ENCODE data around the gene ANKS3.
A peak's percentile ranks its signal among the peaks of the same experiment; 100 is the strongest.
"Not testable (repeated sequence)": the region's sequence is repeated elsewhere in the genome, so short reads cannot be mapped to it uniquely, and the experiment has no call there.

Gene ANKS3

DNA sequence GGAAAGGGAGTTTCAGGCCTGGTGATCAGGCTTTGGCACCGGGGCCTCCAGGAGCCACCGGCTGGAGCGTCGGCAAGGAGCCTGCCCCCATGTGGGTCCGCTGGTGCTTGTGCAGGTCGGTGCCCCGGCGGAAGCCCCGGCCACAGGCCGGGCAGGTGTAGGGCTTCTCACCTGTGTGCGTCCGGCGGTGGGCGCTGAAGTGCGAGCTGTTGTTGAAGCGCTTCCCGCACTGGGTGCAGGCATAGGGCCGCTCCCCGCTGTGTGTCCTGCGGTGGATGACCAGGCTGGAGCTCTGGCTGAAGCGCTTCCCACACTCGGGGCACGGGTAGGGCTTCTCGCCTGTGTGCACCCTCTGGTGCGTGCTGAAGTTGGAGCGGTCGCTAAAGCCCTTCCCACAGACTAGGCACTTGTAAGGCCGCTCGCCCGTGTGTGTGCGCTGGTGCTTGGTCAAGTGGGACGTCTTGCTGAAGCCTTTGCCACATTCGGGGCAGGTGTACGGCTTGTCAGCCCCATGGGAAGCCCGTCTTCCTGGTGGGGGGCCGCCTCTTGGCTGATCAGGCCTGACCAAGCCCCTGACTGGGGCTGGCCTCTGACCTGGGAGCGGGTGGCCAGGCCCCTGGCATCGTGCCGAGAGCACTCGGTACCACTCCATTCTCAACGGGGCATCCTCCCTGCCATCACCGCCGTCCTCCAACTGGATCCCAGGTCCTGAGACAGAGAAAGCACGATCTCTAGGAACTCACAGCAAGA, 18.5 kb upstream of the ANKS3 start:
- no peak for DNase-seq

DNA sequence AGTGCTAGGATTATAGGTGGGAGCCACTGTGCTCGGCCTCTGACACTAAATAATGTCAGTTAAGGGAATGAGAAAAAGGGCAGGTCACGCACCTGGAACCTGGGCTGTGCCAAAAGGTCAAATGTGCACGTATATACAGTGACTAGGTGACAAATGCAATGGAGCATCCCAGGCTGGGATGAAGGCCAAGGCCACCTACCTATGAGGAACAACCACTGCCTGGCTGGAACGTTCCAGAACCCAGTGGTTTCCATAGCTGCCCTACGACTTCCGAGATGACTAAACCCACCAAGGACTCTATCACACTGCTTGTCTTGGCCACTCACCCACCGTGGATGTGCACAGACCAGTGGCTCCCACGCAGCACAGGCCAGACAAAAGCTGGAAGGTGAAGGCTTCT, 16.8 kb upstream of the ANKS3 start:
- no peak for DNase-seq

DNA sequence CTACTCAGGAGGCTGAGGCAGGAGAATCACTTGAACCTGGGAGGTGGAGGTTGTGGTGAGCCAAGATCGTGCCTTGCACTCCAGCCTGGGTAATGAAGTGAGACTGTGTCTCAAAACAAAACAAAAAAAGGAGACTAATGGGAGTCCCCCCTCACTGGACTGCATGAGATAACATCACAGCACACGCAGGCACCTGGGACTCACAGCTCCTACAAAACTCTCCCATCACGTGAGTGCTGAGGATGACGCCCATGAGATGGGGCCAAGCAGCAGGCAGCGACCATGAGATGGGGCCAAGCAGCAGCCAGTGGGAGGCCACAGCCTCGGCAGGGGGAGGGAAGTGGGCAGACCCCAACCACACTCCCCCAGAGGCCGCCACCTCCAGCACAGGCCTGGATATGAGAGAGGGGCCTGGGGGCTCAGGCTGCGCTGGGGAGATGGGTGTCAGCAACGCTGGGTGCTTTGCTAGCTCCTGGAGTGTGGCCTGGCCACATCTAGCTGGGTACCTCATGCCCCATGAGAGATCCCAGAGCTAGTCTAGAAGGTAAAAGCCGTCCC, 15.7 kb upstream of the ANKS3 start:
- DNase-seq = no peak

DNA sequence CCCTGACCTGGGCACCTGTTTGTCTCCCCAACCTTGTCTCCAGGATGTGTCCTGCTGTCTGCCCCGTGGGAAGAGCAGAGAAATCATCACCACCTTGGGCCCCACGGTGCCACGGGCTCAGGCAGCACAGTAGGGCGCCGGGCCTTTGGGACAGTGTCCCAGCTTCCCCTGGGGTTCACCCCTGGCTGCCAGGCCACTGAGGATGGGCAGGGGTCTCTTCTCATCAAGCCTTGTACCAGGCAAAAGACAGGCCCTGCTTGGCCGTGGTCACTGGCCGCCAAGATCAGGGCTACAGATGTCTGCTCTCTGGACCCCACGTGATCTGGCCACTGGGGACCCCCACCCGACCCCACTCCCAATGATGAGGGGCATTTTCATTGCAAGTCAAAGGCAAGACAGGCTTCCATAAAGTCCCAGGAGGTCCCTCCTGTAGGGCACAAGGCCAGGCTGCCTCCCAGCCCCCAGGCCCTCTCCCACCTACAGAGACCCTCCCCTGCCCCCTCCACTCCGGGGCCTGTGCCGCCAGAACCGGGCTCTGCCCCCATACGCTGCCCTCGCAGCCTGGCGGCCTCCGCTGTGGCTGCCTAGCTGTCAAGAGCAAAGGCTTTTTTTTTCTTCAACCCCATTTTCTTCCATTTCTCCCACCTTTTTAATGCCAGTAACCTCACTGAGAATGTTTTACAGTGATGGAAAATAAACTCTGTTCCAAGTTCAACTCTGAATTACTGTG, 14.8 kb upstream of the ANKS3 start:
- no peak for DNase-seq

GRCh38 chr16:4747906-4748681, 14.0 kb upstream of the ANKS3 start:
- no peak for DNase-seq

DNA sequence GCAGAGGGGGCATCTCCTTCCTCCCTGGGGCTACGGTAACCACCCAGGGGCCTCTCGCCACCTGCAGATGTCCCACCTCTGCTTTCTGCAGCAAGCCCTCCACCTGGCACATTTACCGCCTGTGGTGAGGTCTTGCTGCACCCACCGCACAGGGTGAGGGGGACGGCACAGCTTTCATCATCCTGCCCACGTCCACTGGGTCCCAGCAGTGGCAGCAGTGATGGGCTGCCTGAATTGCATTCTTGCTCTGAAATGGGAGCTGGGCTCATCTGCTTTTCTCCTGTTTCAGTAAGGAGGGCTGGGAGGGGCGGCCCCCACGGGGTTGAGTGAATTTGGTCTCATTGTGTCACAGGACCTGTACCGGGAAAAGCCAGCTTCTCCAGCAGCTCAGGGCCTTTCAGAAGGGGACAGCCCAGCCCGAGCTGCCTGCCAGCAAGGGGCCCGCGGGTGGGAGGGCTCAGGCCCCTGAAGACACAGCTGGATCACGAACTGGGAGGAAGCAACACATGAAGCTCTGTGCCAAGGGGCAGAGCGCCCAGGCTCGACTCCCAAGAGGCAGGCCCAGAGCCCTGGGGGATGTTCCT, 13.0 kb upstream of the ANKS3 start:
- no peak for DNase-seq

DNA sequence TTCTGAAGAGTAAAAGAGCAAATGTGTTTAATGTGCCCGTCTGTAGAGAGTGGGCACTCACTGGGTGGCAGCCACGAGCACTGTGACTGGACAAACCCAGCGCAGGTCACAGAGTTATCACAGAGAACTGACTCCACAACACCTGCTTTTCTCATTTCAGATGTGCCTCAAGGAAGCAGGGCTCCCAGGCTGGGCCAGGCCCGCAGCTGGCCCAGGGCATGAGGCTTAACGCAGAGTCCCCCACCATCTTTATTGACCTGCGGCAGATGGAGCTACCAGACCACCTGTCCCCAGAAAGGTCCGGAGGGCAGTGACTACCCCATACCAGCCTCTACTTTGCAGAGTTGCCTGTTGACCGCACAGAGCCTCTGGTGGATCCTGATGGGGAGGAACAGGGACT, 12.1 kb upstream of the ANKS3 start:
- DNase-seq = no peak

- no peak for DNase-seq
These were observed 11.2 kb upstream of the ANKS3 start for GRCh38 chr16:4745274-4745569.

DNA sequence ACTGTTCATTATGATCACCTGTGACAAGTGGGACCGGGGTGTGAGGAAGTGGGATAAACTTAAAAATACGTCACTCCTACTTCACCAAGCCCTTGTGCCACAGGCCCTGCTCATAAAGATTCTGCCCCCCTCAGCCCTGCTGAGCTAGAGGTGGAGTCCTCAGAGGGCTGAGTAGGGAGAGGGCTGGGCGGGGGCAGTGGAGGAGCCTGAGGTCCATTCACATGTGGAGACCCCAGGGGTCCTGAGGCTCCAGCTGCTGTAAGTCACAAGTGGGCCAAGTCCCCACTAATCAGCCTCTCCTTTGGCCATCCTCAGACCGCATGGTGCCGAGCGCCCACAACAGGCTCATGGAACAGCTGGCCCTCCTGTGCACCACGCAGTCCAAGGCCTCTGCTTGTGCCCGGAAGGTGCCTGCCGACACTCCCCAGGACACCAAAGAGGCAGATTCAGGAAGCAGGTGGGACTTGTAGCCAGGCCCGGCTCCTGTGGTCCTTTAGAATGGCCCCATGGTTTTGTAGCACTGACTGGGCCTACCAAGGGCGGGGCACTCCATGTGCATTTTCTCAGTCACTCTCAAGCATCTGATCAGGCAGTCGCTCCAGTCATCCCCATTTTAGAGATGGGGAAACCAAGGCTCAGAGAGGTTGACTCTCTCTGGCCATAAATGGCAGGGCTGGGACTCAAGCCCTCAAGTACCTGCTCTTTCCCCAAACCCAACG, 10.6 kb upstream of the ANKS3 start:
- no peak for DNase-seq

GRCh38 chr16:4743226-4743878, 9.3 kb upstream of the ANKS3 start:
- peak; percentile 2 for DNase-seq

DNA sequence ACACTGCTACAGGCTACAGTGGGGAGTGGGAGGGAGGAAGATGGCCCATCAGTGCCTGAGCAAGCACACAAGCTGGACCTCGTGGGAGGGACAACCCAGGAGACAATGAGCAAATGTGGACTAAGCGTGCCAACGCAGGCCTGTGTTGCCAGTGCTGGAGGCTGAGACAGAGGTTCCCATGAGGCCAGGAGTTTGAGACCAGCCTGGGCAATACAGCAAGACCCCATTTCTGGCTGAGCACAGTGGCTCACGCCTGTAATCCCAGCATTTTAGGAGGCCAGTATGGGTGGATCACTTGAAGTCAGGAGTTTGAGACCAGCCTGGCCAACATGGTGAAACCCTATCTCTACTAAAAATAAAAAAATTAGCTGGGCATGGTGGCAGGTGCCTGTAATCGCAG, 4.3 kb upstream of the ANKS3 start:
- not testable (repeated sequence) for DNase-seq

DNA sequence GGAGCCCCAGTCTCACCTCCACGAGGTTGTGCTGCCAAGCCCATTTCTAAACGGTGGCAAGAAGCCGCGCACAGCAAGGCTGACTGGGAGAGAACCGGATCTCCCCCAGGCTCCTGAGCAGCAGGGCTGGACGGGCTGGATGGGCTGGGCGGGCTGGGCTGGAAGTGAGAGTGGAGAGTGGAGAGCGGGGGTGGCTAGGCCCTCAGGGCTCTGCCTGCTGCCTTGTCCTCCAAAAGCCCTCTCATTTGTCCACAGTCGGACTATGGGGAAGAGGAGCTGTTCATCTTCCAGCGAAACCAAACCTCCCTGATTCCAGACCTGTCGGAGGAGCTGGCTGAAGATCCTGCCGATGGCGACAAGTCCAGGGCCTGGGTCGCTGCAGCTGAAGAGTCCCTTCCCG, 3.5 kb upstream of the ANKS3 start:
- no peak for DNase-seq

DNA sequence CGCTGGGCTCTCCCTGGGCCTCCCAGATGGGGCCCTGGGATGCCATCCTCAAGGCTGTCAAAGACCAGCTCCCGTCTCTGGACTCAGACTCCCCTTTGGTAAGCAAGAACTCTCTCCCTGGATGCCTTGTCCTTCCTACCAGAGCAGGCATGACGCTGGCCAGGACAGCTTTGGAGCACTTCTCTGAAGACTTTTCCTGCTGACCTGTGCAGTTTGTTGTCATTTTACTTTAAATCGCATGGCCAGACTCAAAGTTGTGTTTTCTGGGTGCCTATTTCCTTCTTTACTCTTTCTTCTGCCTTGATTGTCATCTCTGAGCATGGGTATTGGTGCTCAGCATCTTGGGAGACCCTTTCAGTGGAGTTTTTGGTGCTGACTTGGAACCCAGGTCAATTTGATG, 2.5 kb upstream of the ANKS3 start:
- DNase-seq = no peak

DNA sequence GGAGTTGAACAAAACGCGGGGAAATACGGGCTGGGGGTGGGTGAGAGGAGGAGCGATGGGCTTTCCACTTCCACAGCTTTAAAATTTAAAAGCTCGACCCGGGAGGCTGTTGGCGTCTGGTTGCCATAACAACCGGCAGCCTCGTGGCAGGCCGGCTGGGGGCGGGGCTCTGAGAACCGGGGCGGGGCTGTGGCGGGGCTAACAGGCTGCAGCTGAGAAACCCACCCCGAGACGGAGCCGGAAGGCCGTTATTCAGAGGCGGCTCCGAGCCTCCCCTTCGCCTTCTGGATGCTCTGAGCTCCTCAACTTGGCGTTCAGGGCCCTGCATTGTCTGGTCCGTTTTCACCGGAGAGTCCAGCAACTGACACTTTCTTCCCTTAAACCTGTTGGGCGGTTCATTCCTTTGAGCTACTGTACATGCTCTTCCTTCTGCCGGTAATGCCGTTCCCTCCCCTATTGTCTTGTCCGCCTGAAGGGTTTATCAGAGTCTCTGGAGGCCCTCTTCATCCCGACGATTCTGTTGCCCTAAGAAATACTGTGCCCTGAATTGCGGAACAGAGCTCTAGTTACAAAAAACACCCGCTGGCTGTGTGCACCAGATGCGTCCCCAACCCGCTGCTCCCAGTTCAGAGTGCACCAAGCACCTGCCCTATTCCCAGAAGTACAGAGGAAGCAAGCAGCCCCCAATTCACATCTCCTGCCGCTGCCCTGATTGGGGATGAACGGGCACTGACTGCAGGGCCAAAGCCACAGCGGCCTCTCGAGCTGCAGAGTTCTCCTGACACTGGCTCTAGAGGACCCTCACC, 862 bp upstream of the ANKS3 start:
- DNase-seq = peak; percentile 65

DNA sequence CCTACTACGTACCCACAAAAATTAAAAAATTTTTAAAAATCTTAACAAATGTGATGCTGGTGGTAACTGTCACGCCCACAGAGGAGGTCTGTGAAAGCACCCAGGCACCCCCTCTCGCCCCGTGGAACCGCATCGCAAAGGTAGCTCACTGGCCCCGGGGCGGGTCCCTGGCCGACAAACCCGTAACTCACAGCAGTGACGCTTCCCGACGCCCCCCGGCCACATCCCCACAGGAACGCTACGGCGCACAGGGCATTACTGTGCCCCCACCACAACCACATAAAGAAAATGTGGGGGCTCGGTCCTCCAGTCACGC, 366 bp downstream of the ANKS3 start:
- DNase-seq = no peak

GRCh38 chr16:4733211-4733742, 794 bp downstream of the ANKS3 start:
- DNase-seq = no peak

- DNase-seq = no peak
These were observed 4.2 kb downstream of the ANKS3 start for GRCh38 chr16:4729876-4730275.

- DNase-seq = no peak
These were observed 5.4 kb downstream of the ANKS3 start for GRCh38 chr16:4728676-4729075.

- DNase-seq = no peak
These were observed 7.5 kb downstream of the ANKS3 start for GRCh38 chr16:4726616-4727015.

DNA sequence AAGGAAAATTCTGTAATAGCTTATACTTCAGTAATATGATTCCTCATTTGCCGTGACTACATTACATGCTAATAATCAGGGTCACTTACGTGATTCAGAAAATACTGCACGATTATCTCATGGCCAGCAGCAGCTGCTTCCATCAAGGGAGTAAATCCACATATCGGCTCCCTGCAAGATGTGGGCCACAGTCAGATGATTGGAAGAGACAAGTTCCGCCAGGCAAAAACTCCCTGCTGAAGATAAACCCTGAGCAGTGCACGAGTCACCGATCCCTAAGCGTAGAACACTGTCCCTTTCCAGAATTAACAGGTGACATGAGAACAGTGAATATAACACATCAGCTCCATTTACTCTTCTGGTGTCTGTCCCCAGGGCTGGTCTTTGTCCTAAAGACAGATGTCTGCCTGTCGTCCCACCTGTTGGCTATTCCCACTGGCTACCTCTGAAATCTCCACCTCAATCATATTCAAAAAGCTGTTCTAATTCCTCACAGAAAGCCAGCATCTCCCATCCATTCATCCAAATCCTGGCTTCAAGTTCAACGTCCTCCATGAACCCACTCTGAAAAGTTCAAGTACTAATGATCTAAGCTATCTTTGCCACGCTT, 9.3 kb downstream of the ANKS3 start:
- DNase-seq = no peak

Data from NCI-H1105 treated with DMSO at 0.1 percent for 48 hours (cell line).